Omental fat pad (tissue), 4 donors: ENCODE results near the gene TTC23L. TPM values are rescaled to one million over a fixed set of nuclear protein-coding genes. Genes with fewer than 3 reads are reported as not detected.

ENCODE experiments used
- ATAC-seq: fragments of 150-250 bp; one replicate; pipeline ENCODE4 v1.9.1; 2016; ENCODE audit warnings: mild to moderate bottlenecking, moderate library complexity; ENCODE audit not compliant: low FRiP score
- DNase-seq: peaks from one replicate; pipeline ENCODE4 v3.0.0-alpha.2; 2019; ENCODE audit warnings: low spot score
- total RNA-seq, 4 donors: library from RNA; depleted of rRNA; stranded (reverse); fragments of >200 nt; gene quantifications; one replicate each; pipeline ENCODE4 v1.1.0, GENCODE V29; 2016
- TF ChIP-seq, protein P1 (sequence below), 3 donors: fragments of 450-650 bp; IDR thresholded peaks; one replicate each; pipeline ENCODE4 v1.5.1; 2016 to 2017; ENCODE audit warnings: antibody characterized with exemption in 3 of 3, mild to moderate bottlenecking in 3 of 3, moderate library complexity in 2 of 3

Gene TTC23L
- total RNA-seq, 4 donors from 2014 or later = not detected

DNA sequence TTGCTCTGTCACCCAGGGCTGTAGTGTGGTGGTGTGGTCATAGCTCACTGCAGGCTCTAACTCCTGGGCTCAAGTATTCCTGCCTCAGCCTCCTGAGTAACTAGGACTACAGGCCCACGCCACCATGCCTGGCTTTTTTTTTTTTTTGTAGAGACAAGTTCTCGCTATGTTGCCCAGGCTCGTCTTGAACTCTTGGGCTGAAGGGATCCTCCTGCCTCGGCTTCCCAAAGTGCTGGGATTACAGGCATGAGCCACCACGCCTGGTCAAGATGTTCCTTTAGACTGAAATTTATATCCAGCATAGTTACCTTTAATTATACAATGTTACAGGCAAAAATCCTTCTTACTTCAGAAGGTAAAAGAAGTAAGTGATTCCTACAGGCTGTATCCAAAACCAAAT is 88.8 kb downstream of the TTC23L start:
- DNase-seq (no peak), ATAC-seq (no peak)
- TF ChIP-seq, protein P1, sequence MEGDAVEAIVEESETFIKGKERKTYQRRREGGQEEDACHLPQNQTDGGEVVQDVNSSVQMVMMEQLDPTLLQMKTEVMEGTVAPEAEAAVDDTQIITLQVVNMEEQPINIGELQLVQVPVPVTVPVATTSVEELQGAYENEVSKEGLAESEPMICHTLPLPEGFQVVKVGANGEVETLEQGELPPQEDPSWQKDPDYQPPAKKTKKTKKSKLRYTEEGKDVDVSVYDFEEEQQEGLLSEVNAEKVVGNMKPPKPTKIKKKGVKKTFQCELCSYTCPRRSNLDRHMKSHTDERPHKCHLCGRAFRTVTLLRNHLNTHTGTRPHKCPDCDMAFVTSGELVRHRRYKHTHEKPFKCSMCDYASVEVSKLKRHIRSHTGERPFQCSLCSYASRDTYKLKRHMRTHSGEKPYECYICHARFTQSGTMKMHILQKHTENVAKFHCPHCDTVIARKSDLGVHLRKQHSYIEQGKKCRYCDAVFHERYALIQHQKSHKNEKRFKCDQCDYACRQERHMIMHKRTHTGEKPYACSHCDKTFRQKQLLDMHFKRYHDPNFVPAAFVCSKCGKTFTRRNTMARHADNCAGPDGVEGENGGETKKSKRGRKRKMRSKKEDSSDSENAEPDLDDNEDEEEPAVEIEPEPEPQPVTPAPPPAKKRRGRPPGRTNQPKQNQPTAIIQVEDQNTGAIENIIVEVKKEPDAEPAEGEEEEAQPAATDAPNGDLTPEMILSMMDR (IDR thresholded peaks at IDR 0.05) = no peak

GRCh38 chr5:34928267-34928666 is 89.3 kb downstream of the TTC23L start:
- ATAC-seq (no peak), DNase-seq (no peak)
- TF ChIP-seq, protein P1 (IDR thresholded peaks at IDR 0.05) = no peak

DNA sequence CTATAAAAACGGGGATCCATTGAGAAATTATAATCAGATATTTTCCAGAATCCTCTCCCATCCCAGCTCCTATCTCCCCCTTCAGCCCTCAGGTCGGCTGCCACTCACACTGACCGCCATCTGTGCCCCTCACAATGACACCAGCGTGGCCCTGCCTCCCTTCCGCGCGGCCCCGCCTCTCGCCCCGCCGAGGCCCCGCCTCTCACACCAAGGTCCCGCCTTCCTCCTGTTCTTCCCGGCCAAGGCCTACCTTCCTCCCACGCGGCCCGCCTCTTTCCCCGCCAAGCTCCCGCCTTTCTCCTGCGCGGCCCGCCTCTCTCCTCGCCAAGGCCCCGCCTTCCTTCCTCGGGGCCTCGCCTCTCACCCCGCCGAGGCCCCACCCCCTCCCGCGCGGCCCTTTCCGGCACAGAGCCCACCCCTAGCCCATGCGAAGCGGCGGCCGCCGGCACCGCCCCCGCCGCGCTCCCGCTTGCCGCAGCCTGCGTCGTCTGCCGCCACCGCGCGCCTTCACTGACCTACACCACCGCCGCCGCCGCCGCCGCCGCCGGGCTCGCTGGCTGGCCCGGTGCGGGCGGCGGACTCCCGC is 90.3 kb downstream of the TTC23L start, which contains the start of gene DNAJC21:
TSS of gene DNAJC21 (plus strand) at position 426 of the 586 bp plus-strand sequence. CDS start 261 bp downstream, outside the sequence.
- peak; percentile 90 for DNase-seq
- peak; percentile 98 for ATAC-seq
- TF ChIP-seq, protein P1 (IDR thresholded peaks at IDR 0.05) = no peak

- ATAC-seq (peak; percentile 77), DNase-seq (peak; percentile 44)
- TF ChIP-seq, protein P1 (IDR thresholded peaks at IDR 0.05) = no peak
These were observed 90.9 kb downstream of the TTC23L start for GRCh38 chr5:34929720-34930461.

- ATAC-seq = no peak
- TF ChIP-seq, protein P1 (IDR thresholded peaks at IDR 0.05) = no peak
- DNase-seq = no peak
These were observed 91.5 kb downstream of the TTC23L start for GRCh38 chr5:34930462-34930844.

- TF ChIP-seq, protein P1 (IDR thresholded peaks at IDR 0.05) = no peak
- no peak for DNase-seq
- ATAC-seq = no peak
These were observed 91.9 kb downstream of the TTC23L start for GRCh38 chr5:34930870-34931269.

DNA sequence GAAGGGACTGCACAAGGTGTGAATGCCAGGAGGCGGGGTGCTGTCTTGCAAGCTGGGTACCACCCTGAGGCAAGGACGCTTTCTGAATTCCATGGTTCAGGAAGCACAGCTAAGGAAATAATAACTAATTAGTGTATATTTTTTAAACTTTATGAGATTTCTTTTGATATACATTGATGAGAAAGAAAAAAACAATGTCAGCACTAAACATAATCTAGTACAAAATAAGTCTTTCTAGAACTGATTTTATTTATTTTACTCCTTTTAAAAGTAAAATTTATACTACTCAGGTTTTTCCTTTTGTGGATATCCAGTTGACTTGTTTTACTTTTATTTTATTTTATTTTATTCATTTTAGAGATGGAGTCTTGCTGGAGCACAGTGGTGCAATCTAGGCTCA is 94.0 kb downstream of the TTC23L start:
- DNase-seq (no peak), ATAC-seq (no peak)
- TF ChIP-seq, protein P1 (IDR thresholded peaks at IDR 0.05) = no peak
